HS-5 (cell line): ENCODE results near the gene BCAS3.
"Not testable (repeated sequence)": the region's sequence is repeated elsewhere in the genome, so short reads cannot be mapped to it uniquely, and the experiment has no call there.

Experiments used
- DNase-seq: peaks from one replicate; pipeline ENCODE4 v3.0.0-alpha.2; 2012; ENCODE audit warnings: low read depth

BCAS3 gene

DNA sequence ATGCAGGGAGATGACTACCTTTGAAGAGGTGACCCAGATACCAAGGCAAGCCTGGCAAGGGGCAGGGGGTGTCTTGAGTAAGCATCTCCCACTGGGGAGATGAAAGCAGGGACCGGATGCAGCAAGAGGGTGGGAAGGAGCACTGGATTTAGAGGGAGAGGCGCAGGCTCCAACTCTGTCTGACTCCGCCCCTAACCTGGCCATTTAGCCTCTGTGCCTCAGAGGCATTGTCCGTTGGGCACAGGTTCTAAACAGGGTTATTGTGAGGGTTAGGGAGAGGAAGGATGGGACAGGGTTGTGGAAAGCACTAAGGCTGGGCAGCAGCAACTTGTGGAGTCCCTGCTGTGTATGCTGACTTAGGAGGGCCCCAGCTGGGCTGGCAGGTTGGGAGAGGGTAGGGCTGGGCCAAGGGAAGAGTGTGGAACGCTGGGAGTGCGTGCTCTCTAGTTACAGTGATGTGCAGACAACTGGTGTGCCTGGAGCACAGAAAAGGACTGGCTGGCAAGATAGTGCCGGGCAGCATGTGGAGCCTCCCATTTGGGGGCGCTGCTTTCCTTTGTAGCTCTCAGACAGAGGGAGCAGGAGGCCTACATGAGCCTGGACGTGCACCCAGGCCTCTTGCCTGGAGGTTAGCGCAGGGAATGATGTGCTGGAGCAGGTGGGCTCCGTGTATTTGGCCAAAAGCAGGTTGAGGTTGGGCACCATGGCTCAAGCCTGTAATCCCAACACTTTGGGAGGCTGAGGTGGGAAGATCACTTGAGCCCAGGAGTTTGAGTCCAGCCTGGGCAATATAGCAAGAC, 748.2 kb downstream of the BCAS3 start:
- no peak for DNase-seq

DNA sequence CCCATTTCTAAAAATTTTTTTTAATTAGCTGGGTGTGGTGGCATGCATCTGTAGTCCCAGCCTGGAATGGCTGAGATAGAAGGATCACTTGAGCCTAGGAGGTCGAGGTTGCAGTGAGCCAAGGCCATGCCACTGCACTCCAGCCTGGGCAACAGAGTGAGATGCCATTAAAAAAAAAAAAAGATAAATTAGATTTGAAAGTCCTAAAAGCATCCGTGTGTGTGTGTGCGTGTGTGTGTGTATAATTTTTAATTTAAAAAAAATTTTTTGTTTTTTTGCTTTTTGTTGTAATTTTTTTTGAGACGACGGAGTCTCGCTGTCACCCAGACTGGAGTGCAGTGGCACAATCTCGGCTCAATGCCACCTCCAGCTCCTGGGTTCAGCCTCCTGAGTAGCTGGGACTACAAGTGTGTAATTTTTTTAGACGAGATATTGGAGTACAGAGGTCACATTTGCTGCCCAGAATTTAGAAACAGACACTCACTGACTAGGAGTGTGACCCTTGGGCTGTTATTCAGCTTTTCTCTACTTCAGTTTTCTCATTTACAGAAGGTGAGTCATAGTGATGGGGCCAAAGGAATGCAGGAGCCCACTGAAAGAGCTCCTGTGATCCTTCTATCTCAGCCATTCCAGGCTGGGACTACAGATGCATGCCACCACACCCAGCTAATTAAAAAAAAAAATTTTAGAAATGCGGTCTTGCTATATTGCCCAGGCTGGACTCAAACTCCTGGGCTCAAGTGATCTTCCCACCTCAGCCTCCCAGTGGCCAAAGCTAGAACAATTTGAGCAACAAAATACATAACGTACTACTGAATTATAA, 749.0 kb downstream of the BCAS3 start:
- DNase-seq, result peak; percentile 83

DNA sequence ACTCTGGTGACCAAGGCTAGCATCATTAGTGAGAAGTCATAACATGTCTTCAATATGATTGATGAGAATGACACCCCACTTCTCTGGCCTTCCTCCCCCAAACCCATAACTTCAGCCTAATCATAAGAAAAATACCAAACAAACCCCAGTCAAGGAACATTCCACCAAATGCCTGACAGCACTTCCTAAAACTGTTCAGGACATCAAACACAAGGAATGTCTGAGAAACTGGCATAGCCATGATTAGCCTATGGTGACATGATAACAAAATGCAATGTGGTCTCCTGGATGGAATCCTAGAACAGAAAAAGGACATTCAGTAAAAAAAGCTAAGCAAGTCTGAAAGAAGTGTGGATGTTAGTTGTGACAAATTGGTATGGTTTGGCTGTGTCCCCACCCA, 749.9 kb downstream of the BCAS3 start:
- DNase-seq, result no peak

DNA sequence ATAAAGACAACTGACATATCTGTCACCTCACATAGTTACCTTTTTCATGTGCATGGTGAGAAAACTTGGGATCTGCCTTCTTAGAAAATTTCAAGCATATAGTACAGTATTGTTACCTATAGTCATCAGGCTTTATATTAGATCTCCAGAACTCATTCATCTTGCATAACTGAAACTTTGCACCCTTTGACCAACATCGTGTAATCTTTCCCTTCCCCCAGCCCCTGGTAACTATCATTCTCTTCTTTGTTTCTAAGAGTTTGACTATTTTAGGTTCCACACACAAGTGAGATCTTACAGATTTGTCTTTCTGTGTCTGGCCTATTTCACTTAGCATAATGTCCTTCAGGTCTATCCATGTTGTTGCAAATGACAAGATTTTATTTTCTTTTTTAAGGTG, 751.6 kb downstream of the BCAS3 start:
- DNase-seq, result no peak

DNA sequence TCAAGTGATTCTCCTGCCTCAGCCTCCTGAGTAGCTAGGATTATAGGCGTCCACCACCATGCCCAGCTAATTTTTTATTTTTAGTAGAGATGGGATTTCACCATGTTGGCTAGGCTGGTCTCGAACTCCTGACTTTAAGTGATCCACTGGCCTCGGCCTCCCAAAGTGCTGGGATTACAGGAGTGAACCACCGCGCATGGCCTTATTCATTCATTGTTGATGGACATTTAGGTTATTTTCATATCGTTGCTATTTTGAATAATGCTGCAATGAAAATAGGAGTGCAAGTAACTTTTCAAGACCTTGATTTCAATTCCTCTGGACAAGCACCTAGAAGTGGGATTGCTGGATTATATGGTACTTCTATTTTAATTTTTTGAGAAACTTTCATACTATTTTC, 752.2 kb downstream of the BCAS3 start:
- not testable (repeated sequence) for DNase-seq

DNA sequence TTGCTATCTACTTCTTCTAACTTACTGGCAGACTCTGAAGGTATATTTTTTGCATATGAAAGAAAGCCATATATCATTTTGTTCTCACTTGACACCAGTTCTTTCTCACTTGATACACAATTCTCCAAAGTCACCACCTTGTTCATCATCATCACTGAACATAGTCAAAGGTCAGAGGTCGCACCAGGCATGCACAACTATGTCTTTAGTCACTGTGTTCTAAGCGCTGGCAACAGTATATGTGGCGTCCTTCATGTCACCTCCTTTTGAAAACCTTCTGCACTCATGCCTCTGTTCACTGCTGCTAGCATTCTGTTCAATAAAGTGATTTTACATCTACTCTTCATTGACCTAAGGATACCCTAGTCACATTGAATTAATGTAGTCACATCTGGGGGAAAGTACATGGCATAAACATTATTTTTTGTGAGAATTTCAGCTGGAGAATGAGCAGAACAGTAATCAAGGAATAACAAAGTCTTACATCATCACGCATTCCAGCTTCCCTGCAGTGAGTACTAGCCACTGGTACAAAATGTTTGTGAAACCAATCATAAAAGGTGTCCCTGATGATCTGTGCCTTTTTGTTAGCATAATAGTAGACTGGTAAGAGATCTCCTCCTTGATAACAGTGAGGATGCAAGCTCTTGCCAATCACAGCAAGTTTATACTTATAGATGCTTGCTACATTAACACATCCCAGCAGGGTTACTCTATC, 754.1 kb downstream of the BCAS3 start:
- peak; percentile 37 for DNase-seq

DNA sequence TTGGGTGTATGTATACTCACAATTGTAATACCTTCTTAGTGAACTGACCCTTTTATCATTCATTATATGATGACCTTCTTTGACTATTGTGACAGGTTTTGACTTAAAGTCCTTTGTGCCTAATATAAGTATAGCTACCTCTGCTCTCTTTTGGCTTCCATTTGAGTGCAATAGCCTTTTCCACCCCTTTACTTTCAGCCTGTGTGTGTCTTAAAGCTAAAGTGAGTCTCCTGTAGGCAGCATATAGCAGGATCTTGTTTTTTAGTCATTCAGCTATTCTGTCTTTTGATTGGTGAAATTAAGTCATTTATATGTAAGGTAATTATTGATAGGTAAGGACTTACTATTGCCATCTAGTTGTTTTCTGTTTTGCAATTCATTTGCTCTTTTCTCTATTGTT, 758.6 kb downstream of the BCAS3 start:
- DNase-seq, result no peak

DNA sequence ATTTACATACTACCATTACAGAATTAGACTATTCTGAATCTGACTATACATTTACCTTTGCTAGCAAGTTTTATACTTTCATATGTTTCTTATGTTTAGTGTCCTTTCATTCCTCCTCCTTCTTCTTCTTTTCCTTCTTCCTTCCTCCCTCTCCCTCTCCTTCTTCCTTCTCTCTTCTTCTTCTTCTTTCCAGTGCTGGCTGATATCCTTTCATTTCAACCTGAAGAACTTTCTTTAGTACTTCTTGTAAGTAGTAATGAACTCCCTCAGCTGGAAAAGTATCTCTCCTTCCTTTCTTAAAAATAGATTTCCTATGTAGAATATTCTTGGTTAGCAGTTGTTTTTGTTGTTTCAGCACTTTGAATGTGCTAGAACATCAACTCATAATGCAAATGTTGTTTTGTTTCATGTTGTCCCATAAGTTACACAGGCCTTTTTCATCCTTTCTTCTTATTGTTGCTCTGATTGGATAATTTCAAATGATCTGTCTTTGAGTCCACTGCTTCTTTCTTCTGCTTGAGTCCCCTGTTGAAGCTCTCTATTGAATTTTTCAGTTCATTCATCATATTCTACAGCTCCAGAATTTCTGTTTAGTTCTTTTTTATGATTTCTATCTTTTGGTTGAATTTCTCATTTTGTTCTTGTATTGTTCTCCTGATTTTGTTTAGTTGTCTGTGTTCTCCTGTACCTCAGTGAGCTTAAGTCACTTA, 759.5 kb downstream of the BCAS3 start:
- no peak for DNase-seq

DNA sequence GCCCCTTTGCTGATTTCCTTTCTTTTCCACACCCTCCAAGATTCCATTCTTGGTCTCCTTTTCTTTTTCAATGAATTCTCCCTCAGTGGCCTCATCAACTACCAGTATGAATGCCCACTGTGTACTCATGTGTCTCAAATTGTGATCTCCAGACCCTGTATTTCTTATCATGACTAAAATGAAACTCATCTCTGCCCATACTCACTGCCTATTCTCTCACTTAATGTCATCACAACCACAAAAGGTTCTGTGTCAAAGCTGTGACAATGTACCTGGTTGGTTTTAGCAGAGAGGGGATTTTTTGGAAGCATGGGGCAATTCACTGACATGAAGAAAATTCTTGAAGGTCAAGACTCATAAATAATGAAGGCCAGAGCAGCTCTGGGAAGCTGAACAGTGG, 763.0 kb downstream of the BCAS3 start:
- DNase-seq, result no peak

DNA sequence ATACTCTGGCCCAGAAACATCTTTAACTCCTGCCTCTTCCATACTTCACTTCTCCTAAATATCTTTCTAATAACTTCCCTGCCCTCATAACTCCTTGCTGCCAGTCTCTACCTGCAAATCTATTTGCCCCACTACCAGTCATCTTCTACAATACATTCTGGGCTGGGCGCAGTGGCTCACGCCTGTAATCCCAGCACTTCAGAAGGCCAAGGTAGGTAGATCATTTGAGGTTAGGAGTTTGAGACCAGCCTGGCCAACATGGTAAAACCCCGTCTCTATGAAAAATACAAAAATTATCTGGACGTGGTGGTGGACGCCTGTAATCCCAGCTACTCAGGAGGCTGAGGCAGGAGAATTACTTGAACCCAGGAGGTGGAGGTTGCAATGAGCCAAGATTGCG, 763.9 kb downstream of the BCAS3 start:
- not testable (repeated sequence) for DNase-seq

DNA sequence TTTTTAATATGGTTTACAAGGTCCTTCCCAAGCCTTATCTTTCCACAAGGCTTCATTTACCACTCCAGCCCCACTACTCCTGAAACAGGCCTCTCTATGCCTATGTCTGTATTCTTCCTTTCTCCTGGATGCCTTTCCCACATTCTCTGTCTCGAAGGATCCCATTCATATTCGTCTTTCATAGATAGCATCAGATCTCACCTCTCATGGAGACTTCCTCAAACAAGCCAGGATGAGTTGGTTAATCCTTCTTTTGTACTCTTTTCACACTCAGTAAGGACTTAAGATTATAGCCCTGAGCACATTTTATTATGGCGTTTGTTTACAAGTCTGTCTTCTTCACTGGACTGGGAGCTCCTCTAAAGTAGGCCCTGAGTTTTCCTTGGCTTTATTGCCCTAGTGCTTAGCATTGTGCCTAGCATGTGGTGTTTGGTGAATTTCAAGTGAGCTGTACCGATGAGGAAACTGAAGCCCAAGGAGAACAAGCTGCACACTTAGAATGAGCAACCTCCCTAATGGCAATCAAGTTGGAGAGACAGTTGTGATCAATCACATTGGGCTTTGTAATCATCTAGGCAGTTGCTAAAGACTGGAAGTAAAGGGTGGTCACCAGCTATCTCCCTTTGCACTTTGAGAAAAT, 764.6 kb downstream of the BCAS3 start:
- no peak for DNase-seq
